Activated CD4-positive, alpha-beta T cell treated with anti-CD3 and anti-CD28 coated beads for 4 hours (primary cell): ENCODE results near the gene MYO1E.
"Not testable (repeated sequence)": the region's sequence is repeated elsewhere in the genome, so short reads cannot be mapped to it uniquely, and the experiment has no call there.

Experiments used
- DNase-seq, 2 donors: peaks; one replicate each; pipeline ENCODE4 v3.0.0-alpha.2; 2020

MYO1E gene

DNA sequence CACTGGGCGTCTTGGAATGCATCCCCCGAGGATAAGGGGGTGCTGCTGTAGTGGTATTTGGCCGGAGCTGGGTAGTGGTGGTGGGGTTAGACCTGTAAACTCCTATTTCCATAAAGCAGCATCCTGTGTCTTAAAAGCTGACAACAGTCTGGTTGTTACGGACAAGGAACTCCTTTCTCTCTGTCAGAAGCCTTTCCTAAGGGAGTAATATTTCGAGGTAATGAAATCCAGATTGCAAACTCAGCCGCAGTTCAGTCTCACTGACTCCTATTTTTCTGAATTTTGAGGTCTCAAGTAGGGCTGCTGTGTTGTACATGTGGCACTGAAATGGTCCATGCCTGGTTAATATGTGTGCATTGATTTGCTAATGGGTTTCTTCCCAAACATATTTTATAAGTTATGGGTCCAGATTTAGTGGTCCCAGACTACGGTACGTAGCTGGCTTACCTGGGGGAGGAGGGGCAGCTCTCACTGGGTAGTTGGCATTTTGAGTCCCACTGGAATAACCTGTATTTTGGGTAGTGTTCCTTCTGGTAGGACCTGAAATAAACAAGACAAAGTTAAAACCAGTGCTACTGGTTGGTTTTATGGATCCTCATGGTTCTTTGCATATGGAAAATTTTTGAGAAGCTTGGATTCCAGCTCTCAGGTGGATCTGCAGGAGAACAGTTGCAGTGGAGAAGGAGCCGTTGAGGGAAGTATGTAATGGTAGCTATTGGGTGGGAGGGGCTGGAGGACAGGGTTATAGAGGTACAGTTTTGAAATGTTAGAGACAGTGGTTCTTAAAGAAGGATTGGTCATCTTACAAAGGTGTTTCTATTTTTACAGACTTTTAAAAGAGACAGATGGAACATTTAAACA, 214.6 kb downstream of the MYO1E start:
- DNase-seq, result no peak

DNA sequence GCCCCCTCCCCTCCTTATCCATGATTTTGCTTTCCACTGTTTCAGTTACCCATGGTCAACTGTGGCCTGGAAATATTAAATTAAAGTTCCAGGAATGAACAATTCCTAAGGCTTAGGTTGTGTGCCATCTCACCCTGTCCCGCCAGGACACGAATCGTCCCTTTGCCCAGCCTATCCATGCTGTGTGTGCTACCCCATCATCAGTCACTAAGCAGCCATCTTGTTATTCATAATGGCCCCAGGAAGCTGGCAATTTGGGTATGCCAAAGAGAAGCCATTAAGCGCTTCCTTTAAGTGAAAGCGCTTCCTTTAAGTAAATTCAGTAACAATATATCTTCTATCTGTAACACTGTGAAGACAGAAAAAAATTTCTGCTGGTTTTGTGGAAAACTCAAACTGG, 215.3 kb downstream of the MYO1E start:
- DNase-seq, result no peak

DNA sequence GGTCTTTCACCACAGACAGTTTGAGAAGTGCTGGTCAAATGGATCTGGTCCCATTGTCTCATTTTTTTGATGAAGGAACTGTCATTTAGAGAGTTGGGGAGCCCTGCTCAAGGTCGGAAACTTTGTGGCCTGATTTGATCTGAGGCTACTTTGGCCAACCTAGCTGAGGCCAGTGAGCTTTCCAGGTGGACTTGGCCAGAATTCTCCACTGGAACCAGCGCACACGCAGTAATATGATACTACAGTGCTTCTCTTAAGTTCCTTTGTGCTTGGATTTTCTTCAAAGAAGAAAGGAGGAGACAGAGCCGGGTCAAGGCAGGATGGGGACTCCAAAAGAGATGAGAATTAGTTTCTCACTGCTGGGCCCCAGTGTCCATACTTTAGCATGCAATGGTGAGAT, 217.2 kb downstream of the MYO1E start:
- DNase-seq, result no peak

DNA sequence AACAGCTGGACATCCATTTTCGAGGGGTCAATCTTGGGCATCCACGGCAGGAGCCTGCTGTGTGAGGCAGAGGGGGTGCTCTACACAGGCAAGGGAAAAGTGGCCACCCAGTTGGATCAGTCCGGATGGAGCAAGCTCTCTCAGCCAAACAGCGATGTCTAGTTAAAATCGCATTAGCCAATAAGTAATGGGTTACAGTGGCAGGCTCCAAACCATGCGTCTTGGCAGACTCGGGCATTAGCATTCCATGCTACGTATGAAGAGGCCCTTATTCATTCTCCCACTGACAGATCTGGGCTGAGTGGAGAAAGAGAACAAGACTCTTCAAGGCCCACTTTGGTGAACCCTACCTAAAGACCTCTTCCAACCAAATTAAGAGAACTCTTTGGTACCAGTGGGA, 218.4 kb downstream of the MYO1E start:
- no peak for DNase-seq

DNA sequence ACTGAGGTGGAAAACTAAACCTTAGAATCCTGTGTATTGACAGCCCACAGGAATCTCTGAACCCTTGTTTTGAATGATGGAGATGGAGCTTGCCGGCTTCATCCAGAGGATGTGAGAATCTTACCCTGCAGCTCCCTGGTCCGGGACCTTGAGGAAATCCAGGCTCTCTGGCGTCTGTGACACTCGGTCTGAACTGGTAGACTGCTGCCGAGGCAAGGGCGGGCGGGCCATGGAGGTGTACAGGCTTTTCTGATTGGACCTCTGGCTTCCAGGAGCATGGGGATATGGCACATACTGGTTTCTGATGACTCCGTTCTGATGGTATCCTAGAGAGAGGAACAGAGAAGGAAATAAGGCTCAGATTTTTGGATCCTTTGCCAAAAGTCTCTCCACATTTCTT, 219.2 kb downstream of the MYO1E start:
- DNase-seq, result no peak

DNA sequence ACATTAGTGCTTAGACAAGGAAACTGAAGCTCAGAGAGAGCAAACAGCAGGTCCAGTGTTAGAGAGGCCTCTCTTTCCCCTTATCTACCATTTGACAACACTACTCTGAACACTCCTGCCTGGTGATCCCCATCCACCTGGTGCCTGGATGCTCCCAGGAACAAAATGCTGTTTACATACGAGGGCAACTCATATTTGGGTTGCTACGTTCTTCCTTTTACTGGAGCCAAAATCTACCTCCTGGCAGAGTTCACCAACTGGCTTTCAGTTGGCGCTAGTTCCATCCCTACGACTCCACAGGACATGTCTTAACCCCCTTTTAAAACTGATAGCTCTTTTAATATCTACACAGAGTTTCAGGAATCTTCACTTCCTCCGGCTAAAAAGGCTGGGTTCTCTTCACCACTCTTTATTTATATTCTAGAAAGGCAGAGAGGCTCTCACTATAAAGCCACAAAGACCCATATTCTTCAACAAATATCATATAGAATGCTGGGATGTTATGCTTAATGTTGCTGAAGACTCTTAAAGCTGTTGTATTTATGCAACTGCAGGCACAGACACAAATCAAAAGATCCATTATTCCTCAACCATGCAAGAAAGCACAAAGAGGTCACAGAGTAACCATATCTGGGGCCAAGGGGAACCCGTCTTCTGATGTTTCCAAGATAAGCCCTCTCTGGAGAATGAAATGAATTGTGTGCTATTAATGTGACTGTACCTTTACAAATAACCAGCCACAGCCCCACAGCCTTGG, 219.8 kb downstream of the MYO1E start:
- no peak for DNase-seq

DNA sequence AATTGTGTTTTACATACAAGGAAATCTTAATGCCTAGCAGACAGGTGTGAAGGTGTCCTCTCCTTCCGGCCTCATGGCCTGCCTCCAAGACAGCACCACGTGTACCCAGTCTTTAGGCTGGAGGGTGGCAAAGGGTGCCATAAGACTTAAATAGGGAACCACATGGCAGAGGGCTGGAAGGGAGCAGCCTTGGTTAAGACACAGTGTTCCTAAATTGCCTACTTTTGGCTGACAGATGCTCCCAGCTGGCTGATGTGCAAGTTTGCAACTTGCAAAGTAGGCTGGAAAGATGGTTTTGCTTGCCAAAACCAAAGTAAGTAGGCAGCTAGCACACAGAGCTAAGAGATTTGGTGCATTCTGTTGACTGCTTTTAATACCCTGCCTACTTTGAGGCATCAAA, 222.5 kb downstream of the MYO1E start:
- no peak for DNase-seq

DNA sequence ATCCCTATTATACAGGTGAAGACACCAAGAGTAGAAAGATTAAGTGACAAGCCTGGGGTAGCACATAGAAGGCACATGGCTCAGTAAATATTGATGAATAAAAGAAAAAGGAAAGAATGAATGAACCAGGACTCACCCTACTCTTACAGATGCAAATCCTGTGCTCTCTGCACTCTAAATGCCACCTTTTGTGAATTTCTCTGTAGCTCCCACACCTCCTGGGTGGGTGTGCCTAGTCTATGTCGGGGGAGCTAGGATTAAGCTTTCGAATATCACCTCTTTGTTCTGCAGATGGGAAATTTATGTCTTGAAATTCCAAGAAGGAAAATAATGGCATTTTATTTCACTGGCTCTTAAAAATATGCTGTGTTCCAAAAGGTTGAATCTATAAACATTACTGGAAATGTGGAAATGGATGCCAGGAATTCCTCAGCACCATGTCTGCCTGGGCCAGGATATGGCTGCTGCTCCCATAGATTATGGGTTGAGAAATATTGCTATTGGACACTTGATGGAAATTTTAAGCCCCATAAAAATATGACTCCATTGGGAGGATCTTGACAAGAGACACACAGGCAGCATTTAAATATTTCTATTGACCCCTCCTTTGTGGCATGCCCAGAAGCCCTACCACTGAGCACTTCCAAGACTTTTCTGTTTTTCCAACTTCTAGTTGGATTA, 224.4 kb downstream of the MYO1E start:
- DNase-seq, result no peak

DNA sequence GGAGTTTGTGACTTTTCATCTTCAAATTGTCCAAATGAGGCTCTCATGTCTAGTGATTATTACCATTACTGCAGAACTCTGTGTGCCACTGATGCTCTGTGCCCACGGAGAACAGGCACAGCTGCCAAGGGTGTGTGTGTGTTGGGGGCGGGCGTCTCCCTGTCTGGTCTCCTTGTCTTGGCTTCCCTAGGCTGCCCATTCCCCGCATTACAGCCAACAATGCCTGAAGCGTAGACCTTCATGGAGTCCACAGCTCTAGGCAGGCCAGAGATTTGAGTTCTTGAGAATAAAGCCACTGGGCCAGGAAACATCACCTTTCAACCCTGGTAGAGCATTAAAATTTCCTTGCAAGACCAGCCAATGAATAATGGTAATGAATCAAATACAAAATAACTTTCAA, 225.0 kb downstream of the MYO1E start:
- DNase-seq, result no peak

DNA sequence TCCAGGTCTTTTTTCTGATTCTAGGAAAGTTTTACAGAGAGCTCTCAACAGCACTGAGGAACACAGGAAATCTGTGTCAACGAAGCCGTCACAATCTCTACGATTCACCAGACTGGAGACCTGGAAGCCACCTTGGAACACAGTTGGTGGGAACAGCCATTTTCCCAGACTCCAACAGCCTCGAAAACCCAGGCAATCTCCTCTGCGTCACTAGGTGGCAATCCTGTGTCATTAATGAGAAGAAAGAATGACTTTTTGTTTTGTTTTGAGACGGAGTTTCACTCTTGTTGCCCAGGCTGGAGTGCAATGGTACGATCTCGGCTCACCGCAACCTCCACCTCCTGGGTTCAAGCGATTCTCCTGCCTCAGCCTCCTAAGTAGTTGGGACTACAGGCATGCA, 228.1 kb downstream of the MYO1E start:
- DNase-seq, result not testable (repeated sequence)

DNA sequence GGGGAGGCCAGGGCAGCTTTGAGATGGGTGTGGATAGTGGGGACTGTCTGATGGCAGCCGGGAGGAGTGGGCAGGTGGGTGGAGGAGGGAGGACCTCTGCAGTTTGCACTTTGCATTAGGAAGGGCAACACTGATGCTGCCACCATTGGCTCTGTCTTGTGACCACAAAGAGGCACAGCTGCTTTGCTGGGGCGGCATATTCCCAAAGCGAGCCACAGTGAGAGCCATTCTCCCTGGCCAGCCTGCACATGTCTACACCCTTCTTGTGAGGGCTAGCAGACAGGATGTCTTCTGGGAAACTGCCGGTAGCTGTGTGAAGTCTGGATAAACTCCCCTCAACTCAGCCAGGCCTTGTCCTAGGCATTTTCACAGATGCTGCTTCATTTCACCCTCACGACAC, 229.4 kb downstream of the MYO1E start:
- DNase-seq, result no peak

DNA sequence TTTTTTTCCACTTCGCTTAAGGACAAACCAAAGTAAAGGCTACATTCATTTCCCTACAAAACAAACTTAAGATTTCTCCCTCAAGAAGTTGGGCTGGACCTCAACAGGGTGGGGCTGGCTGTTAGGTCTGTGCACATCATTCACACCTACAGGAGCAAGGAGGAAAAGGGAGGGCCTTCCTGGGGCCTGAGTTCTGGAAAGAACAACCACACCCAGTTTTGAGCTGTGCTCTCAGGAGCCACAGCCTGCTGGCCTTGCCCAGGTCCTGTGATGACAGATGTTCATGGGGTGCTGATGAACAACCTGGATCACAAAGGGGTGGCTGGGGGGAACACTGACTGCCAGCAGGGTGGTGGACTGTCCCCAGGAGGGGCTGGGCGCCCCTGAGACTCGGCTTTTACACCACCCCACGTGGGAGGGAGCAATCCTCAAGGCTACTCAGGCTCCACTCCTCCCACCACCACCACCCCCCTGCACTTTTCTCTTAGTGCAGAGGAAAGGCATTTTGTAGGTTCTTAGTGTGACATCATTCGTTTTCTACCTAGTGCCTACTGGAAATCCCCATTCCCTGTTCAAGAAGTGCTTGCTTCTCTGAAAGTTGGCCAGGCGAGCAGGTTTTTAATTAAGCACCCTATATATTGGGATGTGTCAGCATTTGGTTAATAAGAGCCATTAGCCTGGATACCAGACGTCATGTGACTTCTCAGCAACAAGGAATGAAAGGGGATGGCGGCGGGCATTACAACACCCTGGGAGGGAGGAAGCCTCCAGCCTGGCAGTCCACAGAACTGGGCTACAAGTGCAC, 232.0 kb downstream of the MYO1E start:
- no peak for DNase-seq

DNA sequence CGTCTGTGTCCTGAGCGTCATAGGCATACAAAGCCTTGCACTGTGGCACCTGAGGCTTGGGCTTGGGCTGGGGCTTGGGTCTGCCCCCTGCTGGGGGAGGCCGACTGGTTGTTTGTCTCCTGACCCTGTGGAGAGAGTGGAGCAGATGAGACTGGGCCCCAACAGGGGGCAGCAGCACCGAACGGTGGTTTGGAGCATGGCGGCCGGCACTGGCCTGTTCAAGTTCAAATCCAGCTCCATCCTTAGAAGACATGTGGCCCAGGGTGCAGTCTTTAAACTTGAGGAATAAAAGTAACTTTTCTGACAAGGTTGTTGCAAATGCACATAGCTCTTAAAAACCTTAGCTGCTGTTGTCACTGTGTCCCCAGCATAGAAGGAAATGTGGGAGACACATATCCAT, 234.4 kb downstream of the MYO1E start:
- DNase-seq, result peak; percentile 41 to 53

DNA sequence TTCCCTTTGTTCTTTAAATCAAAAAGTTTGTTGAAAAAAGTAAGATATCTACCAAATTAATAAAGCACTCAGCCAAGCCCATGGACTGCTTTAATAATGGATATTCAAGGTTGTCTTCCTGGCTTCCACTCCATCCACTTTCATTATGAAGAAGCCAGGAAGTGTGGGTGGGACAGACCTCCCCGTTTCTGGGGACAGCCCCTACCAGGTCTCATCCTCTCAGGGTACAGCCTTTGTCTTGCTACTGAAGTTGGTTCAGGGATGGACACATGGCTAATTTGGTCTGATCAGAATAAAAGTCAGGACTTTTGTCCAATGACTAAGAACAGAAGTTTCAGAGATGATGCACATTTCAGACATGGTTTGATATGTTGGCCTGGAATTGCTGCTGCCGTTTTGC, 235.1 kb downstream of the MYO1E start:
- no peak for DNase-seq

DNA sequence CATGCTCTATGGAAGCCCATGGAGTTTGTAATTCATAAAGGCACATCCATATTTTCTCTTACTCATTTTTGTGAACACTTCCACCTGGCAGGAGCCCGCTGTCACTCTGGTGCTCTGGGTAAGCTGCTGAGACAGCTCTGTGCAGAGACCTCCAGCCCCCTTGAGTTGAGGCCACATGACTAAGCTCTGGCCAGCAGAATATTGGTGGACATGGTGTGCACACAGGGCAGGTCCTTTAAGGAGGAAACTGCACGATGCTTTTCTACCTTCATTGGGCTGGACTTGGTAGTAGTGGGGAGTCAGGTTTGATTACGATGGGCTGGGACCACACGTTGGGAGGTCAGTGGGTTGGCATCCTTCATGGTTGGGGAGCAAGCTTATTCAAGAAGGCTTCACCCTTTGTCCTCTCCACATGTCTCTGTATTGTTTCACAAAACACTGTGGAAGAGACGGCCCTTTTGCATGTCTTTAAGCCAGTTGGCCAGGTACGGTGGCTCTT, 238.7 kb downstream of the MYO1E start:
- DNase-seq, result no peak

DNA sequence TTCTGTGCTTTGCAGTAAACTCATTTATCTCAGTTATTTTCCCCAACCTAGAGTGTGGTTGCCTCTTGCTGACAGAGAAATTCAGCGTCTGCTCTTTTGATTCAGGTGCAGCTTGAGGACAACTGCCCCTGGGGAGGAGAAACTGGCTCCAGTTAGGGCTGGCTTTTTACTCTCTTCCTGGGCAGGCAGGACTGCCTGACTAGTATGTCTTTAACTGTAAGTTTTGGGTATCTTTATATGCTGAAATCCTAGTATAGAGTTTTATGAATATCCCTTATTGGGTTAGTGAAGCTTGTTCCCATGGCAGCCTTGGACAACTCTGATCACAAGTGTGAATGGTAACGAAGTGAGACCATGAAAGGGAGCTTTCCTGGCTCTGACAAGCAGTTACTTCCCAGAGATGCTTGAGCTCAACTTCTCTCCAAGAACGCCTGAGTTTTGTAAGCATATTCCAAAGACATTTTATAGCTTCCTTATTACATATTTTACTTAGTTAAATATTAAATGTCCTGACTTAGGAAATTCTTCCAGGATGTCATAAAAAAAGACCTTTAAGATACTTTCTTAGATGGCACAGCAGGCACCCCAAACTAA, 240.6 kb downstream of the MYO1E start:
- no peak for DNase-seq

DNA sequence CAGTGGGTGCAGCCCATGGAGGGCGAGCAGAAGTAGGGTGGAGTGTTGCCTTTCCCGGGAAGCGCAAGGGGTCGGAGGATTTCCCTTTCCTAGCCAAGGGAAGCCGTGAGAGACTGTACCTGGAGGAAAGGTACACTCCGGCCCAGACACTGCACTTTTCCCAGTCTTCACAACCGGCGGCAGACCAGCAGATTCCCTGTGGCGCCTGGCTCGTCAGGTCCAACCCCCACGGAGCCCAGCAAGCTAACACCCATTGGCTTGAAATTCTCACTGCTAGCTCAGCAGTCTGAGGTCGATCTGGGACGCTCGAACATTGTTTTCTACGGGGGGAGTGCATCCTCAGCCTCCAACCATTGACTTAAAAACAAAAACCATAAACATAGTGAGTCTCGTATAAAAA, 241.2 kb downstream of the MYO1E start:
- DNase-seq, result no peak

DNA sequence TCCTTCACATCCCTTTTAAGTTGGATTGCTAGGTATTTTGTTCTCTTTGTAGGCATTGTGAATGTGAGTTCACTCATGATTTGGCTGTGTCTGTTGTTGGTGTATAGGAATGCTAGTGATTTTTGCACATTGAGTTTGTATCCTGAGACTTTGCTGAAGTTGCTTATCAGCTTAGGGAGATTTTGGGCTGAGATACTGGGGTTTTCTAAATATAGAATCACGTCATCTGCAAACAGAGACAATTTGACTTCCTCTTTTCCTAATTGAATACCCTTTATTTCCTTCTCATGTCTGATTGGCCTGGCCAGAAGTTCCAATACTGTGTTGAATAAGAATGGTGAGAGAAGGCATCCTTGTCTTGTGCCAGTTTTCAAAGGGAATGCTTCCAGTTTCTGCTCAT, 245.4 kb downstream of the MYO1E start:
- DNase-seq, result not testable (repeated sequence)

DNA sequence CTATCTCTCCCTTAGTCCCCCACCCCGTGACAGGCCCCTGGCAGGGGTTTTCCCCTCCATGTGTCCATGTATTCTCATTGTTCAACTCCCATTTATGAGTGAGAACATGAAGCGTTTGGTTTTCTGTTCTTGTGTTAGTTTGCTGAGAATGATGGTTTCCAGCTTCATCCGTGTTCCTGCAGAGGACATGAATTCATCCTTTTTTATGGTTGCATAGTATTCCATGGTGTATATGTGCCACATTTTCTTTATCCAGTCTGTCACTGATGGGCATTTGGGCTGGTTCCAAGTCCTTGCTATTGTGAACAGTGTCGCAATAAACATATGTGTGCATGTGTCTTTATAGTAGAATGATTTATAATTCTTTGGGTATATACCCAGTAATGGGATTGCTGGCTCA, 247.0 kb downstream of the MYO1E start:
- DNase-seq, result not testable (repeated sequence)

DNA sequence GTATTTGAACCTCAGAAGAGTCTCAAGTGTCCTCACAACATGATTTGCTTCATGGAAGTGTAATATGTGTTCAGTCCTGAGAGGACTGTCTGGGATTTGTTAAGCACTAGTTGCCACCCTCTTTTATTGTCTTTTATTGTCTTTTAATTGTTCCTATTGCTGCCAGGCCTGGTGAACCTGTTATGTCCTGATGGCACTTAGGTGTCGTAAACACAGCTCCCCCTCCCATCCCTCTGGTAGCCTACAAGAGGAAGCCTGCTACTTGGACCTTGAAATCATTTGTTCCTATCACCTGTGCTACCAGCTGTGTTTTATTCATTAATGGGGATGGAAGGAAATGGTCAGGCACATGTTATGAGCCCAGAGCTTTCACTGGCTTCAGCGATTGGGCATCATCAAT, 248.4 kb downstream of the MYO1E start:
- DNase-seq, result no peak

DNA sequence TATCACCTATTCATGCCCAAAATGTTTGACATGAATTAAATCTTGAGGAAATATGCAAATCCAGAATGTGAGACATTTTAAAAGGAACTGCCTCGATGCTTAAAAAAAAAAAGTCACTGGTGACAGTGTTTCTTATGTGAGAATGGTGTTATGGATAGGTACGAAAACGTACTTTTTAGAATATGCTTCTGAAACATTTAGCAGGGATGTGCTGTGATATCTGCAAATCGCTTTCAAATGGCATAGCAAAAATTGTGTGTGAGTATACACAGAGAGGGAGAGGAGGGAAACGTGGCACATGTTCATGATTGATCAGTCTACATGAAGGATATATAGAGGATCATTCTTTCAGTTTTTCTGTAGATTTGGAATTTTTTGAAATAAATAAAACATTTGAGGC, 251.7 kb downstream of the MYO1E start:
- DNase-seq, result no peak

DNA sequence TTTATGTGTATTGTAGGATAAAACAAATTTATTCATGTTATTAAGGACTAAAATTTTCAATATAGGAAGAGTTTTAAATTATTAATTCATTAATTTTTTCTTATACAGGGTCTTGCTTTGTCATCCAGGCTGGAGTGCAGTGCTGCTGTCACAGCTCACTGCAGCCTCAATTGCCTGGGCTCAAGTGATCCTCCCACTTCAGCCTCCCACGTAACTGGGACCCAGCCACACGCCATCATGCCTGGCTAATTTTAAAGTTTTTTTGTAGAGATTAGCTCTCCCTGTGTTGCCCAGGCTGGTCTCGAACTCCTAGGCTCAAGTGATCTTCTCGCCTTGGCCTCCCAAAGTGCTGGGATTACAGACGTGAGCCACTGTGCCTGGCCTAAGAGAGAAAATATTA, 253.0 kb downstream of the MYO1E start:
- no peak for DNase-seq
